ENCODE measurements around the gene BMP2K.
"Not testable (repeated sequence)": the region's sequence is repeated elsewhere in the genome, so short reads cannot be mapped to it uniquely, and the experiment has no call there.

The BMP2K gene

GRCh38 chr4:78795594-78796416, 19.7 kb downstream of the BMP2K start:
- not testable (repeated sequence) for DNase-seq

DNA sequence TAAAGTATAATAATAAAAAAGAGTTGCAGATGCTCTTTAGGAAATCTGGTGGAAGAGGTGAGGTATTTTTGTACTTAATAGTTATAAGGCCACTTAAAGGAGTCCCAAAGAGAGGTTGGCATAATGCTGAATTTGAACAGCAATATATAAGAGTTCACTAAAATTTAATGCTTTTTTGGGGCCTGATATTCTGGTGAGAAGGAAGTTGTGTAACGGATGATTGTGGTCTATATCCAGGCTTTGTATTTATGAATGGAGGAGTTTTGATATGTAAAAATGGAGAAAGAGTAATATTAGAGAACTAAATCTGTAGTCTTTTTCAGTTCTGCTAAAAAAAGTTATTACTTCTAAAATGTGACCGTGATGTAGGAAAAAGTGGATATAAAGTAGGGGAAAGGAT, 20.4 kb downstream of the BMP2K start:
- no peak for DNase-seq

GRCh38 chr4:78797777-78798284, 21.7 kb downstream of the BMP2K start:
- no peak for DNase-seq

- DNase-seq = no peak
Observed at GRCh38 chr4:78799551-78800495, 23.7 kb downstream of the BMP2K start.

DNA sequence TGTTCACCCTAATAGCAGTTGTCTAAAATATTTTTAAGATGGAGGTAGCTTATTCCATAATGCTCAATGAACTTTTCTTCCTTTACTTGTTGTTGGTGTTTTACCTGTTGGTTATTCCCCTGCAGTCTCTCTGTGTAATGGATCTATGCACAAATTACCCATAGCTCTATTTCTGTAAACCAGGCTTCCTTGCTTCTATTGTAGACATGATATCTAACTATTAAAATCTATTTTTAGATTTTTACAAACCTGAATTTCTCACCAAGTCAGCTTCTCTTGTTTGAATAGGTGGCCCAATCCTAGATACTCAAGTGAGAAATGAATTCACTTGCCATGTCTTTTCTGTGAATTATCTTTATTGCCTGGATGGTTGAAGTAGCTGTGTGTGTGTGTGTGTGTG, 24.8 kb downstream of the BMP2K start:
- DNase-seq = no peak

DNA sequence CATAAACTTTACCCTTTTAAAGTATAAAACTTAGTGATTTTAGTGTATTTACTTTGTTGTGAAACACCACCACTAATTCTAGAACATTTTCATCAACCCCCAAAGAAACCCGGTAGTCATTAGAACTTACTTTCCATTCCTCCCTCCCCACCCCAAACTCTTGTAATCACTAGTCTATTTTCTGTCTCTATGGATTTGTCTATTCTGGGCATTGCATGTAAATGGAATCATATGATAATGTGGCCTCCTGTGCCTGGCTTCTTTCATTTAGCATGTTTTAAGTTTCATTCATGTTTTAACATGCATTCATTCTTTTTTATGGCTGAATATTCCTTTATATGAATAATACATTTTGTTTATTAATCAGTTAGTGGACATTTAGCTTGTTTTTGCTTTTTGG, 27.8 kb downstream of the BMP2K start:
- no peak for DNase-seq

DNA sequence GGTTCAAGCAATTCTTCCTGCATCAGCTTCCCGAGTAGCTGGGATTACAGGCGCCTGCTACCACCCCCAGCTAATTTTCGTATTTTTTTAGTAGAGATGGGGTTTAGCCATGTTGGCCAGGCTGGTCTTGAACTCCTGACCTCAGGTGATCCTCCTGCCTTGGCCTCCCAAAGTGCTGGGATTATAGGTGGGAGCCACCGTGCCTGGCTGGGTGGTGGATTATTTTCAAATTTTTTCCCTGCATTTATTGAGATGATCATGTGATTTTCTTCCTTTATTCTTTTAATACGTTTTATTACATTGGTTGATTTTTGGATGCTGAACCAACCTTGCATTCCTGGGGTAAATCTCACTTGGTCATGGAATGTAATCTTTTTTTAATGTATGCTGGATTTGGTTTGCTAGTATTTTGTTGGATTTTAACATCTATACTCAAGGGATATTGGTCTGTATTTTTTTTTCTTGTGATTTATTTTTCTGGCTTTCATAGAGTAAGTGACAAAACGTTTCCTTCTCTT, 30.9 kb downstream of the BMP2K start:
- DNase-seq = no peak

DNA sequence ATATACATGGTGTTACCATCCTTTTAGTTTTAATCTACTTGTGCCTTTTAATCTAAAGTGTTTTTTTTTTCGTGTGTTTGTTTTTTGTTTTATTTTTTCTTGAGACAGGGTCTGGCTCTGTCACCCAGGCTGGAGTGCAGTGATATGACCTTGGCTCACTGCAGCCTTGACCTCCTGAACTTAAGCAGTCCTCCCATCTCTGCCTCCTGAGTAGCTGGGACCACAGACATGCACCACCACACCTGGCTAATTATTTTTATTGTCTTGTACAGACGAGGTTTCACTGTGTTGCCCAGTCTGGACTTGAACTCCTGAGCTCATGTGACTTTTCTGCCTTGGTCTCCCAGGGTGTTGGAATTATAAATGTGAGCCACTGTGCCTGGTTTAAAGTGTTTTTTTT, 33.1 kb downstream of the BMP2K start:
- no peak for DNase-seq

DNA sequence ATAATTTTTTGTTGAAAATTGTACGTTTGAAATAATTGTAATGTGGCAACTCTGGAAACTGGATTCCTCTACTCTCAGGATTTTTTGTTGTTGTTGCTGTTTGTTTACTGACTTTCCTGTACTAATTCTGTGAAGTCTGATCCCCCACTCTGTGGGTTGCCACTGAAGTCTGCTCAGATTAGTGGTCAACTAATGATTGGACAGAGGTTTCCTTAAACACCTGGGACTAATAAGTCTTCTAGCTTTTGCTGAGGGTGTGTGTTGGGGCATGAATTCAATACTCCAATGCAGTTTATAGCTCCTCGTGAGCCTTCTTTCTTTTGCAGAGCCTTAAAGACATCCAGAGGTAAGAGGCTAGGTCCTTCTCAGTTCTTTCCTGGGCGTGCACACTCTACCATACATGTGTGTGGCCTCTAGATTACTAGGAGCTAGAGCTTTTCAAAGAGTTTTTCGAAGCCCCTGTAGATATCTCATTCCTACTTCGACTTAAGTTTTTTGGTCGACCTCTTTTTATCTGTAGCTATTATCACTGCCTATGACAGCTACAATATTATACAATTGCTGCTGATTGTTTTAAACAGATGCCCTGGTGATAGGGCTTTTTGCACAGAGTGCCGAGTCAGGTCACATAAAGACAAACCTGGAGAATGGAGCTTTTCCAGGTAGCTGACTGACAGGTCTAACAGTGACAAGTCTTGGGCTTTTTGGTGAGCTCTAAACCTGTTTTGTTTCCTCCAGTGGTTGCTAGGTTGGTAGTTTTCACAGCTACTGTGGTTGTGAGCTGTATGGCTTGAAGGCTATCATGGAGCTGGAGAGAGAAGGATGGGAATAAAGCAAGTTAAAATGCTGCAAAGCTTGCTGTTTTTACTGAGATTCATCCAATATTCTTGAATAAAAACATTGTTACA, 34.0 kb downstream of the BMP2K start:
- DNase-seq = no peak

DNA sequence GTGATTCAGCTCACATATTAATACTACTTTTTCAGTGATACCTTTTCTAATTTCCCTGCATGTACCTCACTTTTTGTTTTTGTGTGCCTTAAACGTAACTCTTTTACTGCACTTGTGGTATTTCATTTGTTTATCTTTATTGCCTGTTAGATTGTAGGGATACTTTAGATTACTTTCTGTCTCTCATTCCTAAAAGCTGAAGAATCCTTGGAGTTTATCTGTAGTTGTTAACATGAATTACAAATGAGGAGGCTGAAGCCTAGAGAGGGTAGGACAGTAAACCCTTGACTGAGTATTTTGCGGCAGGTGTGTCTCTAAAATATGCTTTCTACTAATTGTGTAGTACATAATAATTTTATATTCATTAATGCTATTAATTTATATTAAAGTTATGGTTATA, 34.9 kb downstream of the BMP2K start:
- DNase-seq = no peak

GRCh38 chr4:78818530-78819079, 42.5 kb downstream of the BMP2K start:
- no peak for DNase-seq

DNA sequence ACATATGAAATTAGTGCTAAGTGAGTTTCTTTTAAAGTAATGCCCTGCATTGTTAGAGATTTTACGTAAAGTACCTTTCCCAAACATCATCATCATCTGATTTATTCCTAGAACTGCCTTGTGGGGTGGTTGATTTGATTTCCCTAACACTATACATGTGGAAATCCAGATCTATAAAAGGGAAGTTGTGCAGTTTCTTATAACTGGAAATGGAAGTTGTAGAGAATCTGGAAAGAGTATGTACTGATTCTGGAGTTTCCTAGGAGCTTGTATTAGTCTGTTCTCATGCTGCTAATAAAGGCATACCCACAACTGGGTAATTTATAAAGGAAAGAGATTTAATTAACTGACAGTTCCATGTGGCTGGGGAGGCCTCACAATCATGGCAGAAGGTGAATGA, 47.9 kb downstream of the BMP2K start:
- no peak for DNase-seq

DNA sequence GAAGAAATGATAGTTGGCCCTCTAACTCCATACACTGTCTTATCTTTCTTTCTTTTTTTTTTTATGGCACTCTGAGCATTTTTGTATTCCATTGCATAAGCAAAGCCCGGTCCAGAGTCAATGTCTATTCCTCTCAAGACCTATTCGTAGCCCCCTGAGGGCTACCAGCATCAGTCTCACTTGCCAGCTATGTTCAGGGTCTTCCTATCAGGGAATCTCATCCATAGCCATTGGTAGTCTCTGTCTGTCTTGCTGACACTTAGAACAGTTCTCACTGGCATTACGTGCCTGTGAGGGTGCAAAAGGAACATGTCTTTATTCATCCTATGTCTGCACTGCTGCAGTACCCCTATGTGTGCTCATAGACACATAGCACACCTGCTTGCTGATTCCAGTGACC, 51.0 kb downstream of the BMP2K start:
- DNase-seq = no peak

GRCh38 chr4:78829296-78829695, 53.1 kb downstream of the BMP2K start:
- no peak for DNase-seq

- DNase-seq = not testable (repeated sequence)
Observed at GRCh38 chr4:78839676-78840075, 63.5 kb downstream of the BMP2K start.

- not testable (repeated sequence) for DNase-seq
Observed at GRCh38 chr4:78840286-78840685, 64.1 kb downstream of the BMP2K start.

DNA sequence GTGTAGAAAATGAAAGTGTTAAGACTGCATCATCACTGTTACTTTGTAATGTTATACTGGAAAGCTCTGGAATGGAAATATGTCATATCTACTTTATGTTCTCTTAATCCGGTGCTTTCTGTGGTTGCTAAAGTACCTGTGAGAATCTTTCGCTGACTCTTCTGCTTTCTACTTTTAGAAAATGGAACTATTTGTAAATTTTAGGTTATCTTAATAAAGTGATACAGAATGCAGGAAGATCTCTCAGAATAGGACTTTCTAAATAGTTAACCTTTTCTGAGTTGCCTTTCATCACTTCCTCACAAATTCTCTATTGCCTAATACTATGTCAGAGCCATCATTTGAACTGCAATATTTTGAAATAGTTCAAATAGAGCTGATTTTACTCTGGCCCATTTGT, 69.3 kb downstream of the BMP2K start:
- no peak for DNase-seq

GRCh38 chr4:78846258-78846657, 70.1 kb downstream of the BMP2K start:
- no peak for DNase-seq

DNA sequence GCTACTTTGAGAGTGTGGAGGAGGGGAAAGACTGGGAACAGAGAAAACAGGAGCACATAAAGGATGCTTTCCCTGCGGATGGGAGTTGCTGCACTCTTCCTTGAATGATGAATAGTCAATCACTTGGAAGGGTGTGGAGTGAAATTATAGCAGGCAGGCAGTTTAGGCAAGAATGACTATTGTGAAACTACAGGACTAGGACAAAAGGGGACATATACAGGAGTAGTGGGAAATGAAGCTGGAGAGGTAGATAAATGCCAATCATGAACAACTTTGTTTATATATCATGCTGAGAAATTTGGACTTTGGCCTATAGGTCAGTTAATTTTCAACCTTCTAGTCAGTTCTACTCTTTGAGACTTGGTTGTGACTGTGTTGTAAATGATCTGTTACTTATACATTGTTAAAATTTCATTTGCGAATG, 86.2 kb downstream of the BMP2K start:
- no peak for DNase-seq

GRCh38 chr4:78863254-78863869, 87.2 kb downstream of the BMP2K start:
- DNase-seq = no peak

DNA sequence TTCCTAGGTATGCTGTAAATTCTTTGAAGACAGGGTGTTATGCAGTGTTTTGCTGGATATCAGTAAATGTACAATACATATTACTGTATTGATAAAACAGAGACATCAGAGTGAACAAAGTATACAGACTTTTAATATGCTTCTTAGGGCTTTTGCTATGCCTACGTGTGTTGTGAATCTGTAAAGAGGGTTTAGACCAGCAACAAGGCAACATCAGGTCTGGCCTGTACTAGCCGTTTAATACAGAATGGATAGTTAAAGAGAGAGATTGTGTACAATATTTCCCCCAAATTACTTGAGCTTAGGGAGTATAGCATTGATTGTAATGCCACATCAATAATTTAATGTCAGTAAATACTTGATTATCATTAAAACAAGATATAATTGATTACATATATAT, 87.8 kb downstream of the BMP2K start:
- DNase-seq = no peak
